Measurements from ENCODE around the gene MYBBP1A.

Gene MYBBP1A

DNA sequence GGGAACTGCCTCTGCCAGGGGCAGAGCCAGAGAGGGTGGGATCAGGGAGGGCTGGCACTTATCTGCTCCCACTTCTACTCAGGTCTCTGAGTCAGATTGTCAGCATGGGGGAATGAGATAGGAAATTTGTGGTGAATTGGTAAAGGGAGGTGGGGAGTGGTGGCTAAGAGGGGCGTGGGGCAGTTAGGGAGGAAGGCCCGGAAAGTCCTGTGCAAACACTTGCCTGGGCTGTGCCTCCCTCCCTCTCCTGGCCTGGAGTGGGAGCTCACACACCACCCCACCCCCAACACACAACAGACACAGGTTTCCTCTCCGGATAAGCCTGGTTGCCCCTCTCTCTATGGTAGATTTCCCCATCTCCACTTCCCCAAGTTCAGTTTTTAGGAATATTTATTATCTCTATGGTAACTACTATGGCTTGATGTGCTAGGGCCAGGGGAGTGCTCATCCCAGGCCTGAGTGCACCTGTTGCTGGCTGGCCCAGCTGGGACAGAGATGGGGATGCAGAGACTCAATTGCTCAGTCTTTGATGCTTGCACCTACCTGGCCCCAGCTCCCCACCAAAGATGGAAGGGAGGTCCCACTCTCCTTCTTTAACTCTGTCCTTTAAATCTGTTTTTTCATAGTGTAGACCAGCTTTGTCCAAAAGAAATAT lies 53.8 kb downstream of the MYBBP1A start:
- DNase-seq (ENCODE audit: low read depth in 2 of 2): no peak

- no peak for DNase-seq (ENCODE audit: low read depth in 2 of 2)
Observed at GRCh38 chr17:4500191-4500571, 55.0 kb downstream of the MYBBP1A start.

GRCh38 chr17:4499431-4500190 lies 55.6 kb downstream of the MYBBP1A start:
- no peak for DNase-seq (ENCODE audit: low read depth in 2 of 2)

- no peak for DNase-seq (ENCODE audit: low read depth in 2 of 2)
Observed at GRCh38 chr17:4498461-4499397, 56.5 kb downstream of the MYBBP1A start, which contains the start of gene SPNS2. Gene SPNS2 (plus strand): TSS chr17:4498881. CDS start chr17:4499048, 167 bp downstream.

- DNase-seq (ENCODE audit: low read depth in 2 of 2): no peak
Observed at GRCh38 chr17:4497101-4497824, 57.9 kb downstream of the MYBBP1A start.

- no peak for DNase-seq (ENCODE audit: low read depth in 2 of 2)
Observed at GRCh38 chr17:4492721-4493561, 62.2 kb downstream of the MYBBP1A start.

- no peak for DNase-seq (ENCODE audit: low read depth in 2 of 2)
Observed at GRCh38 chr17:4490637-4491061, 64.5 kb downstream of the MYBBP1A start.

DNA sequence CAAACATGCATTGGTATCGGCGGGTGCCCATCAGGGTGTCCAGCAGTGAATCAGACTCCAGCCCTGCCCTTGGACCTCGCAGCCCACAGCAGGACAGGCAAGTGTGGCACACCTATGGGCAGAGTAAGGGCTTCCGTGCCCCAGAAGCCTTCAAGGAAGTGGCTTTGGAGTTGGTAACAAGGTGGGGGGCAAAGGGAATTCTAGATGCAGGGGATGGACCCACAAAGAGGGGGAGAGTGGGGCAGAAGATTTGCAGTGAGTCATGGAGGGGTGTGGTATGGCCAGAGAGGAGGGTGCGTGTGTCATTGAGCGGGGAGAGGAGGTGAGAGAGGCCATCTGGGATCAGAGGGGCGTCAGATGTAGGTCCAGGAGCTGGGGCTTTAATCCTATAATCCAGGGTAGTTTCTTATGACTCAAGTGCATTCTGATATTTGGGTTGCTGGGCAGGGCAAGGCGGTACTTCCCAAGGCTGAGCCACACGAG lies 65.0 kb downstream of the MYBBP1A start:
- no peak for DNase-seq (ENCODE audit: low read depth in 2 of 2)

GRCh38 chr17:4488989-4489595 lies 66.1 kb downstream of the MYBBP1A start:
- DNase-seq (ENCODE audit: low read depth in 2 of 2): no peak

Data from fibroblast of skin of left biceps (primary cell).